ENCODE results near the gene LMTK2.

- TF ChIP-seq GATA2 (IDR thresholded peaks at IDR 0.05; ENCODE audit: low read depth, low read length) (no peak), GATA3 (IDR thresholded peaks at IDR 0.05; ENCODE audit: low read depth, low read length) (no peak)
Measured at GRCh38 chr7:98064233-98064632, 42.4 kb upstream of the LMTK2 start.

All from SH-SY5Y (cell line).